Sigmoid colon (tissue), 7 donors: ENCODE measurements around the gene ASAP3. TPM values are rescaled to one million over a fixed set of nuclear protein-coding genes. Genes with fewer than 3 reads are reported as not detected.

Source experiments
- DNase-seq: peaks from one replicate; pipeline ENCODE4 v3.0.0-alpha.2; 2019
- H3K27ac ChIP-seq, 4 donors: fragments of 200-600 bp; sonication (generic); one replicate each; pipeline ENCODE4 v1.5.1; 2016 to 2019; ENCODE audit warnings: mild to moderate bottlenecking in 1 of 4
- H3K27me3 ChIP-seq, 3 donors: fragments of 200-600 bp; sonication (generic); one replicate each; pipeline ENCODE4 v1.5.1; 2019; ENCODE audit warnings: mild to moderate bottlenecking in 1 of 3
- H3K36me3 ChIP-seq, 4 donors: fragments of 200-600 bp; sonication (generic); one replicate each; pipeline ENCODE4 v1.5.1; 2016 to 2019
- H3K4me1 ChIP-seq, 4 donors: fragments of 200-600 bp; sonication (generic); one replicate each; pipeline ENCODE4 v1.5.1; 2017 to 2019
- H3K4me3 ChIP-seq, 4 donors: fragments of 200-600 bp; sonication (generic); one replicate each; pipeline ENCODE4 v1.5.1; 2017 to 2019; ENCODE audit warnings: mild to moderate bottlenecking in 2 of 4, moderate library complexity in 1 of 4
- H3K9me3 ChIP-seq, 4 donors: fragments of 200-600 bp in 3 of 4; sonication (generic) in 3 of 4; one replicate each; pipeline versions ENCODE4 v1.5.1 to v1.6.1; 2013 to 2019
- CTCF ChIP-seq, 4 experiments: fragments of 450-650 bp in 3 of 4; fragments of 200-600 bp in 1 of 4; IDR thresholded peaks; one replicate each; pipeline ENCODE4 v1.5.1; 2016 to 2019; ENCODE audit warnings: antibody characterized with exemption in 4 of 4, mild to moderate bottlenecking in 3 of 4, moderate library complexity in 2 of 4
- EP300 ChIP-seq, 4 donors: sonication (generic); formaldehyde crosslinking; IDR thresholded peaks; one replicate each; pipeline ENCODE4 v1.6.1; 2017; ENCODE audit warnings: antibody characterized with exemption in 4 of 4
- POLR2A ChIP-seq, 2 donors: fragments of 450-650 bp; IDR thresholded peaks; one replicate each; pipeline ENCODE4 v1.6.1; 2016; ENCODE audit warnings: antibody characterized with exemption in 2 of 2, mild to moderate bottlenecking in 2 of 2, moderate library complexity in 2 of 2
- POLR2AphosphoS5 ChIP-seq, 4 donors: sonication (generic); formaldehyde crosslinking; IDR thresholded peaks; one replicate each; pipeline ENCODE4 v1.6.1; 2017; ENCODE audit warnings: antibody characterized with exemption in 4 of 4
- WGBS, 2 donors: extraction: QIAGEN DNeasy Blood & Tissue Kit; methylation state at CpG; one replicate each; pipeline ENCODE4 v1.1.7; 2013; 5-methylcytosine and 5-hydroxymethylcytosine counted together
- intact Hi-C: fragments of 100-400 bp; cut with DNase I; formaldehyde crosslinking; loops from one replicate; pipeline ENCODE4 v1.15.1; 2023
- polyA plus RNA-seq, 3 donors: library from polyadenylated mRNA; stranded (reverse); fragments of 200-250 nt; gene quantifications; one replicate each; pipeline ENCODE4 v1.2.3, GENCODE V29; 2013
- total RNA-seq, 4 donors: library from RNA; depleted of rRNA; stranded (reverse); fragments of >200 nt; gene quantifications; one replicate each; pipeline ENCODE4 v1.1.0, GENCODE V29; 2016
- donor health status: healthy with polysubstance abuse.
- donor health status: Bipolar disorder and iron deficiency.
- donor health status: healthy.

The ASAP3 gene
- total and polyA plus RNA-seq, 7 donors: 20.6 to 51.0 (median 22.5) TPM

- Histone ChIP-seq H3K4me3 (no peak overlapping the region), H3K4me1 (peaks cover 0 to 23% (median 19%) of the 10 kb centered on the region in 4 donors), H3K36me3 (no peaks in the 10 kb centered on the region), H3K27me3 (peaks cover 7 to 40% (median 17%) of the 10 kb centered on the region in 3 donors), H3K27ac (no peak overlapping the region), H3K9me3 (no peaks in the 10 kb centered on the region)
- intact Hi-C loops: no loop called here
- DNase-seq: peak; percentile 80
- TF ChIP-seq POLR2AphosphoS5 (IDR thresholded peaks at IDR 0.05) (no peak), EP300 (IDR thresholded peaks at IDR 0.05) (no peak), POLR2A (IDR thresholded peaks at IDR 0.05) (peak in 1 of 2 donors; percentile 29), CTCF (IDR thresholded peaks at IDR 0.05) (no peak)
- WGBS, 2 donors: 5 to 8% methylated on average over 9 of the region's 9 CpGs
Observed at GRCh38 chr1:23528250-23528978, 44.4 kb upstream of the ASAP3 start.

- Histone ChIP-seq H3K36me3 (no peaks in the 10 kb centered on the region), H3K27ac (no peak overlapping the region), H3K9me3 (no peaks in the 10 kb centered on the region), H3K4me1 (peaks cover 0 to 23% (median 19%) of the 10 kb centered on the region in 4 donors), H3K27me3 (peaks cover 7 to 40% (median 17%) of the 10 kb centered on the region in 3 donors), H3K4me3 (no peak overlapping the region)
- no peak for DNase-seq
- WGBS, 2 donors: 21 to 59% methylated on average over 6 of the region's 6 CpGs
- TF ChIP-seq EP300 (IDR thresholded peaks at IDR 0.05) (no peak), POLR2AphosphoS5 (IDR thresholded peaks at IDR 0.05) (no peak), POLR2A (IDR thresholded peaks at IDR 0.05) (no peak), CTCF (IDR thresholded peaks at IDR 0.05) (no peak)
- intact Hi-C loops: no loop called here
Observed at GRCh38 chr1:23527900-23528249, 43.9 kb upstream of the ASAP3 start.

- intact Hi-C loops: no loop called here
- Histone ChIP-seq H3K27me3 (peaks cover 7 to 40% (median 17%) of the 10 kb centered on the region in 3 donors), H3K4me1 (peaks cover 0 to 23% (median 19%) of the 10 kb centered on the region in 4 donors), H3K4me3 (no peak overlapping the region), H3K36me3 (no peaks in the 10 kb centered on the region), H3K27ac (no peak overlapping the region), H3K9me3 (no peaks in the 10 kb centered on the region)
- no peak for DNase-seq
- TF ChIP-seq EP300 (IDR thresholded peaks at IDR 0.05) (no peak), POLR2A (IDR thresholded peaks at IDR 0.05) (no peak), POLR2AphosphoS5 (IDR thresholded peaks at IDR 0.05) (no peak), CTCF (IDR thresholded peaks at IDR 0.05) (no peak)
- WGBS, 2 donors: 68 to 78% methylated on average over 7 of the region's 7 CpGs
Observed at GRCh38 chr1:23527366-23527765, 43.4 kb upstream of the ASAP3 start.

- 55 to 79% methylated on average over 8 of the region's 8 CpGs for WGBS, 2 donors
- peak overlapping the region in 1 of 4 donors; percentile 17 for H3K27ac ChIP-seq
- intact Hi-C loops: no loop called here
Observed at GRCh38 chr1:23526329-23527041, 42.5 kb upstream of the ASAP3 start.

More at GRCh38 chr1:23526329-23527041, 42.5 kb upstream of the ASAP3 start:
- Histone ChIP-seq H3K4me3 (no peak overlapping the region), H3K27me3 (peaks cover 7 to 40% (median 17%) of the 10 kb centered on the region in 3 donors), H3K9me3 (no peaks in the 10 kb centered on the region), H3K36me3 (no peaks in the 10 kb centered on the region), H3K4me1 (peaks cover 0 to 18% (median 14%) of the 10 kb centered on the region in 4 donors)
- DNase-seq: no peak
- TF ChIP-seq EP300 (IDR thresholded peaks at IDR 0.05) (no peak), POLR2AphosphoS5 (IDR thresholded peaks at IDR 0.05) (no peak), POLR2A (IDR thresholded peaks at IDR 0.05) (no peak), CTCF (IDR thresholded peaks at IDR 0.05) (no peak)
